Brain microvascular endothelial cell (primary cell): ENCODE data around the gene TPMT.
"Not testable (repeated sequence)": the region's sequence is repeated elsewhere in the genome, so short reads cannot be mapped to it uniquely, and the experiment has no call there.

ENCODE experiments used
- DNase-seq: peaks from one replicate; pipeline ENCODE4 v3.0.0-alpha.2; 2020
- H3K27ac ChIP-seq: fragments of 250-450 bp; sonication (Bioruptor Pico); 2 replicates; pipeline ENCODE4 v1.5.1; 2020; ENCODE audit warnings: mild to moderate bottlenecking, moderate library complexity
- H3K27me3 ChIP-seq: fragments of 250-450 bp; sonication (Bioruptor Pico); replicated peaks from 2 replicates; pipeline ENCODE4 v1.5.1; 2020; ENCODE audit warnings: mild to moderate bottlenecking
- H3K36me3 ChIP-seq: fragments of 250-450 bp; sonication (Bioruptor Pico); replicated peaks from 2 replicates; pipeline ENCODE4 v1.5.1; 2020; ENCODE audit warnings: mild to moderate bottlenecking
- H3K4me3 ChIP-seq: 2 replicates; pipeline ENCODE4 v1.5.1; 2011; ENCODE audit warnings: low read depth, mild to moderate bottlenecking, control low read depth, low read length, moderate library complexity
- in situ Hi-C: cut with HindIII; loops from 2 replicates; pipeline ENCODE4 v1.10.0; 2017; ENCODE audit warnings: low sequenced_read_pairs, low pct_ligation_motif_present
- TF ChIP-seq, protein P1 (sequence below): IDR thresholded peaks from 2 replicates; pipeline ENCODE4 v1.5.1; 2011; ENCODE audit warnings: low read depth, mild to moderate bottlenecking, moderate library complexity, low read length, control low read depth, inconsistent platforms; ENCODE audit errors: missing control alignments

Gene TPMT

DNA sequence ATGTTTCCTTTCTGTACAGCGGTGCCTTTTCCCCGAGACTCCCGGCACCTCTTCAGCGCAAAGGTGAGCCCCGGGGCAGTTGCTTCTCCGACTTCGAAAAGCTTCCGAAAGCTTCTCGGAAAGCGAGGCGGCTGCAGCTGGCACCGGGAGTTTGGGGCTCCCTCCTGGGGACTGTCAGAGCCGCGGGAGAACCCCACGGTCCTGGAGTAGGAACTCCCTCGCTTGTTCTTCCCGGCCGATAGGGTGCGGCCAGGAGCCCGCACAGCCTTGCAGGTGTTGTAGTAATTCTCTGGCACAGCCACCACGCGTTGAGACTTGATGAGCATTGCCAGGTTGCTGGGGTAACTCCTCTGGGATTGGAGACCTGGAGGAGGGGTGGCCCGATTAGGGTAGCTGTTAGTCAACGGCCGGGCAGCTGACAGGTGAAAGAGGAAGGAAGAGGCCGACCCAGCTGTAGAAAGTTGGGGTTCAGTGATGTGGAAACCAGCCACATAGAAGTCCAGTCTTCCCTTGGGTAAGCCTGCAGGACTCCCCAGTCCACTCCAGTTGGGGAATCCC, 1.1 kb upstream of the TPMT start:
- Histone ChIP-seq H3K27ac (peak overlapping the region; percentile 57), H3K27me3 (no peaks in the 10 kb centered on the region), H3K4me3 (peak overlapping the region; percentile 90), H3K36me3 (no peaks in the 10 kb centered on the region)
- peak; percentile 17 for DNase-seq
- TF ChIP-seq, protein P1, sequence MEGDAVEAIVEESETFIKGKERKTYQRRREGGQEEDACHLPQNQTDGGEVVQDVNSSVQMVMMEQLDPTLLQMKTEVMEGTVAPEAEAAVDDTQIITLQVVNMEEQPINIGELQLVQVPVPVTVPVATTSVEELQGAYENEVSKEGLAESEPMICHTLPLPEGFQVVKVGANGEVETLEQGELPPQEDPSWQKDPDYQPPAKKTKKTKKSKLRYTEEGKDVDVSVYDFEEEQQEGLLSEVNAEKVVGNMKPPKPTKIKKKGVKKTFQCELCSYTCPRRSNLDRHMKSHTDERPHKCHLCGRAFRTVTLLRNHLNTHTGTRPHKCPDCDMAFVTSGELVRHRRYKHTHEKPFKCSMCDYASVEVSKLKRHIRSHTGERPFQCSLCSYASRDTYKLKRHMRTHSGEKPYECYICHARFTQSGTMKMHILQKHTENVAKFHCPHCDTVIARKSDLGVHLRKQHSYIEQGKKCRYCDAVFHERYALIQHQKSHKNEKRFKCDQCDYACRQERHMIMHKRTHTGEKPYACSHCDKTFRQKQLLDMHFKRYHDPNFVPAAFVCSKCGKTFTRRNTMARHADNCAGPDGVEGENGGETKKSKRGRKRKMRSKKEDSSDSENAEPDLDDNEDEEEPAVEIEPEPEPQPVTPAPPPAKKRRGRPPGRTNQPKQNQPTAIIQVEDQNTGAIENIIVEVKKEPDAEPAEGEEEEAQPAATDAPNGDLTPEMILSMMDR: peak; percentile 57
- in situ Hi-C loops: no loop called here

DNA sequence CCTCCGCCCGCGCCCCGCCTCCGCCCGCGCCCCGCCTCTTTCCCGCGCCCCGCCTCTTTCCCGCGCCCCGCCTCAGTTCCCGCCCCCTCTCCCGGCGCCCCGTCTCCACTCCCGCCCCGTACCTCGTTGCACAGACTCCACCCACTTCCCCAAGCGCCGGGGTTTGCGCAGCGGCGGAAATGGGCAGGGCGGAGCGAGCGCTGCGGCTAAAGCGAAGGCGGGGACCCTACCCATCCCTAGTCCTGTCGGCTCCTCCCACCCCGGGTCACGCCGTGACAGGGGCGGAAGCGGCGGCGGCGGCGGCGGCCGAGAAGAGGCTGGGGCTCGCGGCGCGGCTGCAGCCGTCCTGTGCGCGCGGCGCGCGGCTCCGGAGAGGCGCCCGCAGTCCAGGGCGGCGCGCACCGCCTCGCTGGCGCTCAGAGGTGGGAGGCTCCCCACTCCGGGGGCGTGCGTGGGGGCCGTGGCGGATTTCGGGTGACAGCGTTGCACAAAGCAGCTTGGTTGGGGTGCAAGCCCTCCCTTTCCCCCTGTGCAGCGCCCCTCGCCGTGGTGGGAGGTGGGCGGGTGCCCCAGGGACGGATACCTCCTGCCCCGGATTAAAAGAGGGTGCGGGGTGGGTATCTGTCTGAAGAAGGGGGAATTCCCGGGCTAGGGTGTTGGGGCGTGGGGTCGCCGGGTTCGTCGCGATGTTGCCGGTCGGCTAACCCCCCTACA, 430 bp upstream of the TPMT start, which contains the start of gene KDM1B:
KDM1B (plus strand) TSS at position 273 of the 714 bp plus-strand sequence. CDS start 4,474 bp downstream, outside the sequence.
- TF ChIP-seq, protein P1: no peak
- in situ Hi-C loops: no loop called here
- peak within 1 kb of the TSS; percentile 57 for H3K27ac ChIP-seq

DNA sequence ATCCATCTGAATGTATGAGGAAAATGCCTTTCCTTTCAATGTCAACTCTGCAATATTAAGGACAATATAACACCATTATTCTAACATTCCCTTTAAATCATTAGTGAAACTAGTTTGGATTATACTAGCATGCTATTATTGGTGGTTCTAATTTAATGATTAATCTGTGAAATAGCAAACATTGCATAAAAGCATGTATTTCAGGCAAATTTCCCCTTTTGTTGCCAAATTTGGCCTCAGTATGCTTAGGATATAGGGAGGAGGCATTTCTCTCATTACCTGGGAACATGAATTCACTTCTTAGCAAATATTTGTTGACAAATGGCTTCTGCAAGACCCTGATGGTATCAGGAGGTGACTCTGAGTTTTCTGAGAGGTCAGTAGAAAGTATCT, 1.6 kb downstream of the TPMT start:
- TF ChIP-seq, protein P1: no peak
- in situ Hi-C loops: no loop called here
- no peak overlapping the region for H3K4me3 ChIP-seq
- no peaks in the 10 kb centered on the region for H3K36me3 ChIP-seq
- no peak overlapping the region for H3K27ac ChIP-seq
- H3K27me3 ChIP-seq: no peaks in the 10 kb centered on the region
- DNase-seq: no peak

More for the DNA sequence above, 430 bp upstream of the TPMT start, which contains the start of gene KDM1B:
- Histone ChIP-seq H3K36me3 (no peaks in the 10 kb centered on the region), H3K4me3 (peak within 1 kb of the TSS; percentile 92), H3K27me3 (no peaks in the 10 kb centered on the region)
- peak; percentile 96 for DNase-seq

DNA sequence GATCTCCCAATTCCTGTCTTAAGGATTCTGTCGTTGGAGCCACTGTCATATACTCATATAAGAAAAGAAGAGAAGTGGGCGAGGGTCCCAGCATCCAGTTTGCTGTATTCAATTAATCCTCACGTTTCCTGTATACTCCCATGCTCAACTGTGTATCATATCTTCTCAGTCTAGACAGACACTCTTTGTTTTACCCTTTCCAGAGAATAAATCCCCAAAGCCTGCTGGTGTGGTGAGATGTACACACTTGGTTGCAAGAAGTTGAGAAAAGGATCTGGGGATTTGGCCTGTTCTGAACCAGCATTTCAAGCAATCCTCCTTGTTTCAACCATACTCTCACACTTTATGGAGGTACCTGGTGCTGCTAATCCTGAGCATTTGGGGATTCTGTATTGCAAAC, 3.1 kb downstream of the TPMT start:
- in situ Hi-C loops: no loop called here

DNA sequence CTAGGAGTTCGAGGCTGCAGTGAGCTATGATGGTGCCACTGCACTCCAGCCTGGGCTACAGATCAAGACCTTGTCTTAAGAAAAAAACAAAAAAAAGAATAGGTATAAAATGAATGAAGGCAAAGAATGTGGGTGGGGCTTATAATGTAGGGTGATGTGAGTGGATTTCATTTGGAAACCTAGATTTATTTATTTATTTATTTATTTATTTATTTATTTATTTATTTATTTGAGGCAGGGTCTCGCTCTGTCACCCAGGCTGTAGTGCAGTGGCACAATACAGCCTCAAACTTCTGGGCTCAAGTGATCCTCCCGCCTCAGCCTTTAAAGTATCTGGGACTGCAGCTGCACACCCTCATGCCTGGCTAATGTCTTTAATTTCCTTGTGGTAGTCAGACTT, 3.5 kb downstream of the TPMT start:
- H3K27me3 ChIP-seq, in situ Hi-C loops, H3K36me3 ChIP-seq, H3K27ac ChIP-seq, H3K4me3 ChIP-seq, DNase-seq: not testable (repeated sequence)

More for the DNA sequence above, 3.1 kb downstream of the TPMT start:
- TF ChIP-seq, protein P1: no peak
- DNase-seq: no peak
- Histone ChIP-seq H3K4me3 (no peak overlapping the region), H3K36me3 (no peaks in the 10 kb centered on the region), H3K27me3 (no peaks in the 10 kb centered on the region), H3K27ac (no peak overlapping the region)

DNA sequence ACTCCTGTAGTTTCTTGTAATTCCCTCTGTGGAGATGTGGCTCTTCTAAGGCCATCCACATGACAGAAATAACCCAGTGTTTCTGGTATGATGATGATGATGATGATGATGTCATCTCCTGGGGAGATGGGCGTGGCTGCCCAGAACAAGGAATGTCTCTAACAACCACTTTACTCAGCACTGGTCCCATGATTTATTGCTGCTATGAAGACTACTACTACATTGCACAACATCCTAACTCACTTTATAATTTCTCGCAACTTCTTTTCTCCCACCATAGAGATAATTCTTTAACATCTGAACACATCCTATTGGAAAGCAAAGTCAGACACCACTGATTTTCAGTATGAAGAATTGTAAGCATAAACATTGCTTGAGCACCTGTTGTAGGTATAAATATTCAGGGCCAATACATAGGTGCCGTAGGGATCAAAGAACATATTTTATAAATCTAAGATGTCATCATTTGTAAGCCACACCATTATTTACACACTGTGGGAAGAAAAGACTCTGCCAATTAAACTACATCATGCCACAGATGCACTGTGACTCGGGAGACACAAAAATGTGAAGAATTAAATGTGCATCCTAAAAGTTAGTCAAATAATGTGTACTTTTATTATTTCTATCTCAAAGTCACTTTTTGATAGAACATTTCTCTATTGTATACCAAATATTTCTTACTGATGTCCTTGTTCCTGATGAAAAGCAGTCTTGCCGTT, 6.4 kb downstream of the TPMT start:
- no peaks in the 10 kb centered on the region for H3K27me3 ChIP-seq
- in situ Hi-C loops: no loop called here
- no peak overlapping the region for H3K4me3 ChIP-seq
- DNase-seq: peak; percentile 81
- no peaks in the 10 kb centered on the region for H3K36me3 ChIP-seq
- peak overlapping the region; percentile 36 for H3K27ac ChIP-seq
- TF ChIP-seq, protein P1: no peak
